Anterior cingulate cortex (tissue), 58 donors: ENCODE results near the gene PRR22.
A peak's percentile ranks its signal among the peaks of the same experiment; 100 is the strongest.

Experiments used
- DNase-seq, 58 donors: peaks; one replicate each; lab custom pipeline; 2025; lab: John Stamatoyannopoulos, UW

The PRR22 gene

GRCh38 chr19:5784581-5785147 is at the start of gene PRR22:
Gene PRR22, minus strand, starts transcription at chr19:5784746. Its CDS starts 86 bp downstream, at chr19:5784660.
- DNase-seq = no peak

- DNase-seq = no peak
These were observed 48.1 kb upstream of the PRR22 start for GRCh38 chr19:5832527-5833216.

- no peak for DNase-seq
These were observed 47.5 kb upstream of the PRR22 start for GRCh38 chr19:5832061-5832460.

- DNase-seq = no peak
These were observed 46.6 kb upstream of the PRR22 start for GRCh38 chr19:5831159-5831558.

GRCh38 chr19:5829567-5830310 is 45.2 kb upstream of the PRR22 start:
- no peak for DNase-seq

- DNase-seq = no peak
These were observed 44.4 kb upstream of the PRR22 start for GRCh38 chr19:5828661-5829566.

GRCh38 chr19:5827891-5828660 is 43.5 kb upstream of the PRR22 start:
- DNase-seq = peak in 55 of 58 donors; percentile 20 to 82 (median 65)

- no peak for DNase-seq
These were observed 42.9 kb upstream of the PRR22 start for GRCh38 chr19:5827342-5827890.

- peak in 4 of 58 donors; percentile 0 to 19 (median 8) for DNase-seq
These were observed 42.2 kb upstream of the PRR22 start for GRCh38 chr19:5826531-5827341.

GRCh38 chr19:5825178-5825577 is 40.6 kb upstream of the PRR22 start:
- DNase-seq = peak in 14 of 58 donors; percentile 1 to 64 (median 24)

GRCh38 chr19:5824751-5825150 is 40.2 kb upstream of the PRR22 start:
- no peak for DNase-seq

- no peak for DNase-seq
These were observed 39.2 kb upstream of the PRR22 start for GRCh38 chr19:5823579-5824281.

GRCh38 chr19:5822181-5822844 is 37.8 kb upstream of the PRR22 start:
- no peak for DNase-seq

- DNase-seq = no peak
These were observed 37.1 kb upstream of the PRR22 start for GRCh38 chr19:5821521-5822180.

GRCh38 chr19:5820785-5821184 is 36.2 kb upstream of the PRR22 start:
- DNase-seq = no peak

GRCh38 chr19:5818594-5818993 is 34.0 kb upstream of the PRR22 start:
- DNase-seq = no peak

GRCh38 chr19:5817218-5817617 is 32.7 kb upstream of the PRR22 start:
- DNase-seq = no peak
